GM23338 (cell line): Measurements from ENCODE around the gene SLC6A12. TPM values are rescaled to one million over a fixed set of nuclear protein-coding genes. Genes with fewer than 3 reads are reported as not detected.

Source experiments
- ATAC-seq: fragments of 200-7000 bp; cut with Tn5 transposase; 3 replicates; pipeline ENCODE4 v1.9.1; 2020
- DNase-seq: peaks from one replicate; pipeline ENCODE4 v3.0.0-alpha.2; 2015; ENCODE audit warnings: low spot score
- H2AFZ ChIP-seq: fragments of 200-600 bp; sonication (generic); 2 replicates; pipeline ENCODE4 v1.8.0; 2016; ENCODE audit warnings: antibody characterized with exemption, mild to moderate bottlenecking, moderate library complexity
- H3F3A ChIP-seq: fragments of 200-600 bp; sonication (generic); replicated peaks from 2 replicates; pipeline ENCODE4 v1.8.0; 2017; ENCODE audit warnings: antibody characterized with exemption, mixed run types, low read depth
- H3K27ac ChIP-seq: fragments of 200-600 bp; sonication (generic); 2 replicates; pipeline ENCODE4 v1.6.1; 2016; ENCODE audit warnings: low read depth
- H3K27me3 ChIP-seq: fragments of 200-600 bp; sonication (generic); 2 replicates; pipeline ENCODE4 v1.8.0; 2016; ENCODE audit warnings: mild to moderate bottlenecking, mixed run types, moderate library complexity; ENCODE audit not compliant: insufficient read depth
- H3K36me3 ChIP-seq: fragments of 200-600 bp; sonication (generic); 2 replicates; pipeline ENCODE4 v1.8.0; 2016; ENCODE audit warnings: mild to moderate bottlenecking; ENCODE audit not compliant: insufficient read depth
- H3K4me1 ChIP-seq: fragments of 200-600 bp; sonication (generic); 2 replicates; pipeline ENCODE4 v1.8.0; 2016; ENCODE audit warnings: mild to moderate bottlenecking, moderate library complexity; ENCODE audit not compliant: insufficient read depth
- H3K4me2 ChIP-seq: fragments of 200-600 bp; sonication (generic); 2 replicates; pipeline ENCODE4 v1.7.1; 2017; ENCODE audit warnings: mixed run types
- H3K4me3 ChIP-seq: fragments of 200-600 bp; sonication (generic); 2 replicates; pipeline ENCODE4 v1.6.1; 2016; ENCODE audit warnings: mixed run types
- H3K79me2 ChIP-seq: fragments of 200-600 bp; sonication (generic); replicated peaks from 2 replicates; pipeline ENCODE4 v1.8.0; 2017; ENCODE audit warnings: mild to moderate bottlenecking; ENCODE audit not compliant: insufficient read depth
- H3K9me2 ChIP-seq: fragments of 200-600 bp; sonication (generic); 2 replicates; pipeline ENCODE4 v1.8.0; 2017; ENCODE audit not compliant: insufficient read depth
- H4K20me1 ChIP-seq: fragments of 200-600 bp; sonication (generic); replicated peaks from 2 replicates; pipeline ENCODE4 v1.8.0; 2017; ENCODE audit warnings: mild to moderate bottlenecking; ENCODE audit not compliant: insufficient read depth
- H3K27ac Mint-ChIP-seq: 2 replicates; pipeline ENCODE4 v1.8.0; 2020; ENCODE audit warnings: inconsistent platforms, mild to moderate bottlenecking, moderate library complexity, mixed read lengths
- H3K27me3 Mint-ChIP-seq: 3 replicates; pipeline ENCODE4 v1.8.0; 2022; ENCODE audit warnings: low read depth, mild to moderate bottlenecking, moderate library complexity, mixed read lengths, inconsistent platforms; ENCODE audit not compliant: insufficient read depth, poor library complexity
- H3K36me3 Mint-ChIP-seq: 3 replicates; pipeline ENCODE4 v1.8.0; 2021; ENCODE audit warnings: low read depth, mild to moderate bottlenecking, inconsistent platforms, moderate library complexity, mixed read lengths
- H3K4me1 Mint-ChIP-seq: 3 replicates; pipeline ENCODE4 v1.8.0; 2020; ENCODE audit warnings: mild to moderate bottlenecking, inconsistent platforms, mixed read lengths
- H3K4me3 Mint-ChIP-seq: 3 replicates; pipeline ENCODE4 v1.8.0; 2021; ENCODE audit warnings: moderate library complexity, mild to moderate bottlenecking, inconsistent platforms, mixed read lengths
- H3K9me3 Mint-ChIP-seq: 3 replicates; pipeline ENCODE4 v1.8.0; 2020; ENCODE audit warnings: moderate library complexity, mild to moderate bottlenecking, inconsistent platforms, mixed read lengths
- EZH2 ChIP-seq: fragments of 200-600 bp; sonication (generic); IDR thresholded peaks from one replicate; pipeline ENCODE4 v1.8.0; 2017; ENCODE audit warnings: antibody characterized with exemption, mild to moderate bottlenecking, low read depth; ENCODE audit not compliant: unreplicated experiment
- POLR2AphosphoS5 ChIP-seq: IDR thresholded peaks from 2 replicates; pipeline ENCODE4 v1.6.1; 2016; ENCODE audit warnings: antibody characterized with exemption, low read depth
- STAT1 ChIP-seq: IDR thresholded peaks from one replicate; pipeline ENCODE4 v1.6.1; 2016; ENCODE audit warnings: antibody characterized with exemption; ENCODE audit not compliant: unreplicated experiment
- ZNF331 ChIP-seq: fragments of 250-450 bp; sonication (Bioruptor Pico); IDR thresholded peaks from 2 replicates; pipeline ENCODE4 v1.5.0; 2020; ENCODE audit warnings: low read depth, mild to moderate bottlenecking, moderate library complexity
- polyA plus RNA-seq: library from polyadenylated mRNA; unstranded; fragments of >200 nt; fragmentation: Nextera tagmentation; extraction: Ambion mirVana; gene quantifications from 2 replicates; pipeline ENCODE4 v1.2.1, GENCODE V29; 2016
- total RNA-seq: library from RNA; depleted of rRNA; stranded (reverse); fragments of >200 nt; shearing (Covaris generic); gene quantifications from 2 replicates; pipeline ENCODE4 v1.2.3, GENCODE V29; 2014
- TF ChIP-seq, protein P1 (sequence below): fragments of 250-450 bp; sonication (Bioruptor Pico); IDR thresholded peaks from 2 replicates; pipeline ENCODE4 v1.5.0; 2020; ENCODE audit warnings: mild to moderate bottlenecking, moderate library complexity
- TF ChIP-seq, protein P2 (sequence below): IDR thresholded peaks from 2 replicates; pipeline ENCODE4 v1.6.1; 2016; ENCODE audit warnings: antibody characterized with exemption
- TF ChIP-seq, protein P3 (sequence below): IDR thresholded peaks from one replicate; pipeline ENCODE4 v1.6.1; 2018; ENCODE audit warnings: antibody characterized with exemption; ENCODE audit not compliant: unreplicated experiment

Gene SLC6A12
- total and polyA plus RNA-seq, 2 experiments from 2014 or later = 0.56 TPM; not detected in 1

DNA sequence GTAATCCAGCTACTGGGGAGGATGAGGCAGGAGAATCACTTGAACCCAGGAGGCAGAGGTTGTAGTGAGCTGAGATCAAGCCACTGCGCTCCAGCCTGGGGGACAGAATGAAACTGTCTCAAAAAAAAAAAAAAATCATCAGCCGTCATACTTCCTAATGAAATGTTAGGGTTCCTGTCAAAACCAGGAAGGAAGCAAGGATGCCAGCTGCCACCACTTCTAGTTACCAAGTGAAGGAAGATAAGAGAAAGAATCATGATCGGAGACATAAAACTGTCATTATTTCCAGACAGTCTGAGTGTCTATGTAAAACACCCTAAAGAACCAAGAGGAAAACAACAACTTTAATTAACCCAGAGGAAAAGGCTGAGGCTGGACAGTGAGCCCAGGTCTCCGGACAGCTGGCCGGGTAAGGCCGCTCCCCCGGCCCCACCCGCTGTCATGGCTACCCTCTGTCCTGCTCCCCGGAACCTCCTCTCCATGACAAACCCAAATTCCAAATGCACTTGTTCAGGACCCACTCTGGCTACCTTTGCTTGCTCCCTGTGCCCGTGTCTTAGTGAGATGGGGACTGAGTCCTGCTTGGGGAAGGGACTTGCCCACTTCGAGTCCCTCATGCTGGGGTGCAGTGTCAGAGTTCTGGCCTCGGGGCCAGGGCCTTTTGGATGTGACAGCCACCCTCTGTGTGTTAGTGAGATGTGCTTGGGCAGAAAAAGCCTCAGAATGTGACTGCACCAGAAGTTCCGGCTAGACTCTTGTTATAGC lies 29.0 kb downstream of the SLC6A12 start (continued):
- TF ChIP-seq, protein P1, sequence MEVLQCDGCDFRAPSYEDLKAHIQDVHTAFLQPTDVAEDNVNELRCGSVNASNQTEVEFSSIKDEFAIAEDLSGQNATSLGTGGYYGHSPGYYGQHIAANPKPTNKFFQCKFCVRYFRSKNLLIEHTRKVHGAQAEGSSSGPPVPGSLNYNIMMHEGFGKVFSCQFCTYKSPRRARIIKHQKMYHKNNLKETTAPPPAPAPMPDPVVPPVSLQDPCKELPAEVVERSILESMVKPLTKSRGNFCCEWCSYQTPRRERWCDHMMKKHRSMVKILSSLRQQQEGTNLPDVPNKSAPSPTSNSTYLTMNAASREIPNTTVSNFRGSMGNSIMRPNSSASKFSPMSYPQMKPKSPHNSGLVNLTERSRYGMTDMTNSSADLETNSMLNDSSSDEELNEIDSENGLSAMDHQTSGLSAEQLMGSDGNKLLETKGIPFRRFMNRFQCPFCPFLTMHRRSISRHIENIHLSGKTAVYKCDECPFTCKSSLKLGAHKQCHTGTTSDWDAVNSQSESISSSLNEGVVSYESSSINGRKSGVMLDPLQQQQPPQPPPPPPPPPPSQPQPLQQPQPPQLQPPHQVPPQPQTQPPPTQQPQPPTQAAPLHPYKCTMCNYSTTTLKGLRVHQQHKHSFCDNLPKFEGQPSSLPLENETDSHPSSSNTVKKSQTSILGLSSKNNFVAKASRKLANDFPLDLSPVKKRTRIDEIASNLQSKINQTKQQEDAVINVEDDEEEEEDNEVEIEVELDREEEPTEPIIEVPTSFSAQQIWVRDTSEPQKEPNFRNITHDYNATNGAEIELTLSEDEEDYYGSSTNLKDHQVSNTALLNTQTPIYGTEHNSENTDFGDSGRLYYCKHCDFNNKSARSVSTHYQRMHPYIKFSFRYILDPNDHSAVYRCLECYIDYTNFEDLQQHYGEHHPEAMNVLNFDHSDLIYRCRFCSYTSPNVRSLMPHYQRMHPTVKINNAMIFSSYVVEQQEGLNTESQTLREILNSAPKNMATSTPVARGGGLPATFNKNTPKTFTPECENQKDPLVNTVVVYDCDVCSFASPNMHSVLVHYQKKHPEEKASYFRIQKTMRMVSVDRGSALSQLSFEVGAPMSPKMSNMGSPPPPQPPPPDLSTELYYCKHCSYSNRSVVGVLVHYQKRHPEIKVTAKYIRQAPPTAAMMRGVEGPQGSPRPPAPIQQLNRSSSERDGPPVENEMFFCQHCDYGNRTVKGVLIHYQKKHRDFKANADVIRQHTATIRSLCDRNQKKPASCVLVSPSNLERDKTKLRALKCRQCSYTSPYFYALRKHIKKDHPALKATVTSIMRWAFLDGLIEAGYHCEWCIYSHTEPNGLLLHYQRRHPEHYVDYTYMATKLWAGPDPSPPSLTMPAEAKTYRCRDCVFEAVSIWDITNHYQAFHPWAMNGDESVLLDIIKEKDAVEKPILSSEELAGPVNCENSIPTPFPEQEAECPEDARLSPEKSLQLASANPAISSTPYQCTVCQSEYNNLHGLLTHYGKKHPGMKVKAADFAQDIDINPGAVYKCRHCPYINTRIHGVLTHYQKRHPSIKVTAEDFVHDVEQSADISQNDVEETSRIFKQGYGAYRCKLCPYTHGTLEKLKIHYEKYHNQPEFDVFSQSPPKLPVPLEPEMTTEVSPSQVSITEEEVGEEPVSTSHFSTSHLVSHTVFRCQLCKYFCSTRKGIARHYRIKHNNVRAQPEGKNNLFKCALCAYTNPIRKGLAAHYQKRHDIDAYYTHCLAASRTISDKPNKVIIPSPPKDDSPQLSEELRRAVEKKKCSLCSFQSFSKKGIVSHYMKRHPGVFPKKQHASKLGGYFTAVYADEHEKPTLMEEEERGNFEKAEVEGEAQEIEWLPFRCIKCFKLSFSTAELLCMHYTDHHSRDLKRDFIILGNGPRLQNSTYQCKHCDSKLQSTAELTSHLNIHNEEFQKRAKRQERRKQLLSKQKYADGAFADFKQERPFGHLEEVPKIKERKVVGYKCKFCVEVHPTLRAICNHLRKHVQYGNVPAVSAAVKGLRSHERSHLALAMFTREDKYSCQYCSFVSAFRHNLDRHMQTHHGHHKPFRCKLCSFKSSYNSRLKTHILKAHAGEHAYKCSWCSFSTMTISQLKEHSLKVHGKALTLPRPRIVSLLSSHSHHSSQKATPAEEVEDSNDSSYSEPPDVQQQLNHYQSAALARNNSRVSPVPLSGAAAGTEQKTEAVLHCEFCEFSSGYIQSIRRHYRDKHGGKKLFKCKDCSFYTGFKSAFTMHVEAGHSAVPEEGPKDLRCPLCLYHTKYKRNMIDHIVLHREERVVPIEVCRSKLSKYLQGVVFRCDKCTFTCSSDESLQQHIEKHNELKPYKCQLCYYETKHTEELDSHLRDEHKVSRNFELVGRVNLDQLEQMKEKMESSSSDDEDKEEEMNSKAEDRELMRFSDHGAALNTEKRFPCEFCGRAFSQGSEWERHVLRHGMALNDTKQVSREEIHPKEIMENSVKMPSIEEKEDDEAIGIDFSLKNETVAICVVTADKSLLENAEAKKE (CRISPR knock-in tag) = no peak
- no peak for TF ChIP-seq POLR2AphosphoS5
- TF ChIP-seq, protein P2, sequence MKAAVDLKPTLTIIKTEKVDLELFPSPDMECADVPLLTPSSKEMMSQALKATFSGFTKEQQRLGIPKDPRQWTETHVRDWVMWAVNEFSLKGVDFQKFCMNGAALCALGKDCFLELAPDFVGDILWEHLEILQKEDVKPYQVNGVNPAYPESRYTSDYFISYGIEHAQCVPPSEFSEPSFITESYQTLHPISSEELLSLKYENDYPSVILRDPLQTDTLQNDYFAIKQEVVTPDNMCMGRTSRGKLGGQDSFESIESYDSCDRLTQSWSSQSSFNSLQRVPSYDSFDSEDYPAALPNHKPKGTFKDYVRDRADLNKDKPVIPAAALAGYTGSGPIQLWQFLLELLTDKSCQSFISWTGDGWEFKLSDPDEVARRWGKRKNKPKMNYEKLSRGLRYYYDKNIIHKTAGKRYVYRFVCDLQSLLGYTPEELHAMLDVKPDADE = no peak
- no peak for TF ChIP-seq ZNF331 (CRISPR knock-in tag)

DNA sequence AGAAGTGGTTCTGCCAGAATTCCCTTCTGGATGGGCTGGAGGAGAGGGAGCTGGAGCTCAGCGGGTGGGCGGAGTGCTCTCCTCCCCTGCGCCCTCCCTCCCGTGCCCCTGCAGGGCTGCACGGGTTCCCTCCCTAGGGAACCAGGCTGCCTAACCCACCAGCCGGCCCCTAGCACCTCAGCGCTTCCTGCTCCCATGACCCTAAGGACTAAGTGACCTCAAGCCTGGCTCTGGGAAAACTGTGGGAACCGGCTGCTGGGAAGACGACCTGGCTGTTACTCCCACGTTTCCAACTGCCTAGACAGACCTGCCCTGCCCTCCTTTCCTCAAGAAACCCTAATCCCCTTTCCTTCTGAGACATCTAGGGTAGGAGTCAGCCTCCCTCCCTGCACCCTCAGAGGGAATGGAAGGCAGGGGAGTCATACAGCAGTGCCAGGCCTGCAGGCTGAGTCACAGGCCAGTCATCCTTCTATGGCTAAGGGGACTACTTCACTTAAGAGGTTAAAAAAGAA lies 31.5 kb downstream of the SLC6A12 start:
- no peak overlapping the region for H3K4me3 Mint-ChIP-seq
- Histone ChIP-seq H3K4me3 (no peak overlapping the region), H3K36me3 (no peaks in the 10 kb centered on the region; the same call in 1 of the 2 replicates), H3K27ac (no peak overlapping the region), H3K79me2 (no peaks in the 10 kb centered on the region), H3K27me3 (no peaks in the 10 kb centered on the region), H2AFZ (no peak overlapping the region), H3K4me2 (no peak overlapping the region), H4K20me1 (no peaks in the 10 kb centered on the region), H3F3A (no peaks in the 10 kb centered on the region), H3K9me2 (no peaks in the 10 kb centered on the region), H3K4me1 (no peaks in the 10 kb centered on the region; the same call in 1 of the 2 replicates)
- H3K36me3 Mint-ChIP-seq = no peaks in the 10 kb centered on the region; the same call in 2 of the 3 replicates
- ATAC-seq (no peak), DNase-seq (no peak)
- H3K4me1 Mint-ChIP-seq = peaks cover 23% of the 10 kb centered on the region
- no peaks in the 10 kb centered on the region for H3K9me3 Mint-ChIP-seq
- TF ChIP-seq, protein P3, sequence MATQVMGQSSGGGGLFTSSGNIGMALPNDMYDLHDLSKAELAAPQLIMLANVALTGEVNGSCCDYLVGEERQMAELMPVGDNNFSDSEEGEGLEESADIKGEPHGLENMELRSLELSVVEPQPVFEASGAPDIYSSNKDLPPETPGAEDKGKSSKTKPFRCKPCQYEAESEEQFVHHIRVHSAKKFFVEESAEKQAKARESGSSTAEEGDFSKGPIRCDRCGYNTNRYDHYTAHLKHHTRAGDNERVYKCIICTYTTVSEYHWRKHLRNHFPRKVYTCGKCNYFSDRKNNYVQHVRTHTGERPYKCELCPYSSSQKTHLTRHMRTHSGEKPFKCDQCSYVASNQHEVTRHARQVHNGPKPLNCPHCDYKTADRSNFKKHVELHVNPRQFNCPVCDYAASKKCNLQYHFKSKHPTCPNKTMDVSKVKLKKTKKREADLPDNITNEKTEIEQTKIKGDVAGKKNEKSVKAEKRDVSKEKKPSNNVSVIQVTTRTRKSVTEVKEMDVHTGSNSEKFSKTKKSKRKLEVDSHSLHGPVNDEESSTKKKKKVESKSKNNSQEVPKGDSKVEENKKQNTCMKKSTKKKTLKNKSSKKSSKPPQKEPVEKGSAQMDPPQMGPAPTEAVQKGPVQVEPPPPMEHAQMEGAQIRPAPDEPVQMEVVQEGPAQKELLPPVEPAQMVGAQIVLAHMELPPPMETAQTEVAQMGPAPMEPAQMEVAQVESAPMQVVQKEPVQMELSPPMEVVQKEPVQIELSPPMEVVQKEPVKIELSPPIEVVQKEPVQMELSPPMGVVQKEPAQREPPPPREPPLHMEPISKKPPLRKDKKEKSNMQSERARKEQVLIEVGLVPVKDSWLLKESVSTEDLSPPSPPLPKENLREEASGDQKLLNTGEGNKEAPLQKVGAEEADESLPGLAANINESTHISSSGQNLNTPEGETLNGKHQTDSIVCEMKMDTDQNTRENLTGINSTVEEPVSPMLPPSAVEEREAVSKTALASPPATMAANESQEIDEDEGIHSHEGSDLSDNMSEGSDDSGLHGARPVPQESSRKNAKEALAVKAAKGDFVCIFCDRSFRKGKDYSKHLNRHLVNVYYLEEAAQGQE = no peak
- TF ChIP-seq EZH2 (no peak), STAT1 (no peak)
- TF ChIP-seq, protein P2 = no peak
- peaks cover 11% of the 10 kb centered on the region for H3K27me3 Mint-ChIP-seq
- H3K27ac Mint-ChIP-seq = no peak overlapping the region
